Activated CD8-positive, alpha-beta memory T cell treated with anti-CD3 and anti-CD28 coated beads, Interleukin-2, amount 50 U/mL, for 24 hours (primary cell): ENCODE results near the gene INCENP.
"Not testable (repeated sequence)": the region's sequence is repeated elsewhere in the genome, so short reads cannot be mapped to it uniquely, and the experiment has no call there.

Experiments
- DNase-seq: peaks from one replicate; pipeline ENCODE4 v3.0.0-alpha.2; 2020; ENCODE audit errors: extremely low read depth

INCENP gene

DNA sequence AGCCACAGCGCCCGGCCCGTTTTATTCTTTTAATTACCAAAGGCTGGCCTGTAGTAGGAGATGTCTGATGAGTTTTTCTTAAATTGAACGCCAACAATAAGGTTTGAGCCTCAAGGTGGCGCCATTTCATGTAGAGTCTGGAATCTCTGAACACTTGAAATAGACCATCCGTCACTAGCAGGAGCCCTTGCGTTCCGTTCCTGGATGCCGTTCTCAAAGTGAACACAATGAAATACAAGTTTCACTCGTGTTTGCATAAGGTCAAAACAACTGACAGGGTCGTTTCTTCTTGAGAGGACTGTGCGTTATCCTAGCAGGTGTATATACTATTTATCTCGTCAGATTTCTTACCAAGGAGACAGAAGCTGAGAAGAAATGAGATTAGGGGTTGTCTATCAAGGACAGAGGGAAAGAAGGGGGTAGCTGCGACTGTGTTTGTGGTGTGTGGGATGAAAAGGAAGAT lies 47.5 kb downstream of the INCENP start:
- peak; percentile 44 for DNase-seq

DNA sequence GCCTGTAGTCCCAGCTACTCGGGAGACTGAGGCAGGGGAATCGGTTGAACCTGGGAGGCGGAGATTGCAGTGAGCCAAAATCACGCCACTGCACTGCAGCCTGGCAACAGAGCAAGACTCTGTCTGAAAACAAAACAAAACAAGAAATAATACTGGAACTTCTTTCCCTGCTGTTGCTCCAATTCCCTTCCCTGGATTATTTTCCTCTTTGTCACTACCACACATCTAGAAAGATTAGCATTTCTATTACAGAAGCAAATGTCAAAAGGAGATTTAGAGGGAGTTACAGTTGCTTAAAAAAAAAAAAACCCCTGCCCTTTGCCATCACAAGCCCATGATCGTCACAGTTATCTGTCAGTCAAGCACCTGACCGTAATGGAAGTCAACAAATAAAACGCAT lies 48.5 kb downstream of the INCENP start:
- no peak for DNase-seq

DNA sequence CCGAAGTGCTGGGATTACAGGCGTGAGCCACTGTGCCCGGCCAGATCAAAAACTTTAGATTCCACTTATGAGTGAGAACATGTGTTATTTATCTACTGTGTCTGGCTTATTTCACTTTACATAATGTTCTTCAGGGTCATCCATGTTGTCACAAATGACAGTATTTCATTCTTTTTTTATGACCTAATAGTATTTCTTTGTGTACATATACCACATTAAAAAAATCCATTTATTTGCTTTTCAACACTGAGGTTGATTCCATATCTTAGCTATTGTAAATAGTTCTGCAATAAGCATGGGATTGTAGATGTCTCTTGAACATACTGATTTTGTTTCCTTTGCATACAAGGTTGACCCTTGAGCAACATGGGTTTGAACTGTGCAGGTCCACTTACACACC lies 53.0 kb downstream of the INCENP start:
- DNase-seq: no peak

DNA sequence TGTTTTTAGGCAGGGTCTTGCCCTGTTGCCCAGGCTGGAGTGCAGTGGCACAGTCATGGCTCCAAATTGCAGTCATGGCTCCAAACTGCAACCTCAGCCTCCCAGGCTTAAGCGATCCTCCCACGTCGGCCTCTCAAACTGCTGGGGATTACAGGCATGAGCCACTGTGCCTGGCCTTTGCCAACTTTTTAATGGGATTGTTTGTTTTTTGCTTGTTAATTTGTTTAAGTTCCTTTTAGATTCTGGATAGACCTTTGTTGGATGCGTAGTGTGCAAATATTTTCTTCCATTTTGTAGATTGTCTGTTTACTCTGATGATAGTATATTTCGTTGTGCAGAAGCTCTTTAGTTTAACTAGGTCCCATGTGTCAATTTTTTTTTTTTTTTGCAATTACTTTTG lies 56.2 kb downstream of the INCENP start:
- no peak for DNase-seq

DNA sequence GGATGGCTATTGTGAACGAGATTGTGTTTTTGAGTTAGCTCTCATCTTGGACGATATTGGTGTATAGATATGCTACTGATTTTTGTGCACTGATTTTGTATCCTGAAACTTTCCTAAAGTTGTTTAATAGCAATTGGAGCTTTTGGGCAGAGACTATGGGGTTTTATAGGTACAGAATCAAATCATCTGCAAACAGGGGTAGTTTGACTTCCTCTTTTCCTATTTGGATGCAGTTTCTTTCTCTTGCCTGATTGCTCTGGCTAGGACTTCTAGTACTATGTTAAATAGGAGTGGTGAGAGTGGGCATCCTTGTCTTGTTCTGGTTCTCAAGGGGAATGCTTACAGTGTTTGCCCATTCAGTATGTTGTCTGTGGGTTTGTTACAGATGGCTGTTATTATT lies 57.3 kb downstream of the INCENP start:
- DNase-seq: no peak

DNA sequence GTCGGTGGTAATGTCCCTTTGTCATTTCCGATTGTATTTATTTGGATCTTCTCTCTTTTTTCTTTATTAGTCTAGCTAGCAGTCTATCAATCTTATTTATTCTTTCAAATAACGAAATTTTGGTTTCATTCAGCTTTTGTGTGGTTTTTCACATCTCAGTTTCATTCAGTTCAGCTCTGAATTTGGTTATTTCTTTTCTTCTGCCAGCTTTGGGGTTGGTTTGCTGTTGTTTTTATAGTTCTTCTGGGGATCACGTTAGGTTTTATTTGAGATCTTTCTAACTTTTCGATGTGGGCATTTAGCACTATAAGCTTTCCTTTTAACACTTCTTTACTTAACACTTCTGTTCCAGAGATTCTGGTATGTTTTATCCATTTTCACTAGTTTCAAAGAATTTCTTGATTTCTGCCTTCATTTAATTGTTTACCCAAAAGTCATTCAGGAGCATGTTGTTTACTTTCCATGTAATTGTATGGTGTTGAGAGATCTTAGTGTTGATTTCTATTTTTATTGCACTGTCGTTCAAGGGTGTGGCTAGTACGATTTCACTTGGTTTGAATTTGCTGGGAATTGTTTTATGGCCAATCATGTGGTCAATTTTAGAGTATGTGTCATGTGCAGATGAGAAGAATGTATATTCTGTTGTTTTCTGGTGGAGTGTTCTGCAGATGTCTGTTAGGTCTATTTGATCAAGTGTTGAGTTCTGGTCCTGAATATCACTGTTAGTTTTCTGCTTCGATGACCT lies 58.5 kb downstream of the INCENP start:
- no peak for DNase-seq

DNA sequence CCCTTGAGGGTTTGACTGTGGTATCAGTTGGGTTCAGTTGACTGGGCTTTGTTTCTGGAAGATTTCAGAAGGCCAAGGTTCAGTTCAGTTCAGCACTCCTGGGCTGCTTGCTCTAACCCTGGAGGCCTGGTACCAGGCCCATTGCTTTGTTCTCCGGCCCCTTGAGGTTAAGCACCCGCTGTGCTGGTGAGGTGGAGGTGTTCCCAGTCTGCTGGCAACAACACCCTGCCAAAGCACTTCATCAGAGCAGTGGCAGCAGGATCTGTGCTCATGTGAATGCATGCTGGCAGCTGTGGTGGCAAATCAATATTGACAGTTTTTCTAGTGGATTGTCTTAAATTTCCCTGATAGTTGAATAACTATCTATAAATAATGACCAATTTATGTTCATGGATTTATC lies 62.4 kb downstream of the INCENP start:
- no peak for DNase-seq

DNA sequence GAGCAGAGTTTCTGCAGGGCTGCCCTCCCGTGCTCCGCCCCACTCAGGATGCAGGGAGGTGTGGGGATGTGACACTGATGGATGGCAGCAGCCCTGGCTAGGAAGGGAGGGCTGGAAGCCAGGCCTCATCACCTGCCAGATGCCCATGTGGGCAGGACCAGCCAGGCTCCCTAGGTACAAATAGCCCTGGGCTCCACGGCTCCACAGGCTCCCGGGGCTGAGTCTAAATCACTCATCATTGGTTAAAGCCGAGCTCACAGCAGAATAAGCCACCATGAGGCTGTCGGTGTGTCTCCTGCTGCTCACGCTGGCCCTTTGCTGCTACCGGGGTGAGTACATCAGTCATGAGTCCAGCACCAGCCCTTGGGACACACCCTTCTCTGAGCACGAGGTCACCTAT lies 66.2 kb downstream of the INCENP start, which contains the start of gene SCGB1D1:
SCGB1D1 (plus strand) TSS at position 206 of the 400 bp plus-strand sequence; CDS start at position 275, 69 bp downstream.
- DNase-seq: no peak

DNA sequence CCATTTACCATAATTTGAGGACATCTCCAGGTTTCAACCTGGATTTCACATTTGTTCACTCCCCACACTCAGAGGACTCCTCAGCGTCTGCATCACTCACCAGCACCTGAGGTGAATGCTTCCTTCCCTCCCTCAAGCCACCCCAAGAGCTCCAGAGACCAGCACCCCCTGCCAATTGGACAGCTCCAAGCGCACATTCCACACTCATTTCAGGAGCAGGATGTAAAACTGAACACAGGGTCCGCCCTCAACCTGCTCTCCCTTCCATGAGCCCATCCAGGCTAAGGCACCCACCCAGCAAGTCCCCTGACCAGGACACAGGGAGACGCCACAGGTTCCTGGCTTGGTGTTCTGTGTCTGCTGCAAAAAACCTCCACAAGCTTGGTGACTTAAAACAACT lies 70.1 kb downstream of the INCENP start:
- DNase-seq: no peak

DNA sequence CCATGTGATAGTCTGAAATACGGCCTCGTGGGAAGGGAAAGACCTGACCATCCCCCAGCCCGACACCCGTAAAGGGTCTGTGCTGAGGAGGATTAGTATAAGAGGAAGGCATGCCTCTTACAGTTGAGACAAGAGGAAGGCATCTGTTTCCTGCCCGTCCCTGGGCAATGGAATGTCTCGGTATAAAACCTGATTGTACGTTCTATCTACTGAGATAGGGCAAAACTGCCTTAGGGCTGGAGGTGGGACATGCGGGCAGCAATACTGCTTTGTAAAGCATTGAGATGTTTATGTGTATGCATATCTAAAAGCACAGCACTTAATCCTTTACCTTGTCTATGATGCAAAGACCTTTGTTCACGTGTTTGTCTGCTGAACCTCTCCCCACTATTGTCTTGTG lies 71.2 kb downstream of the INCENP start:
- not testable (repeated sequence) for DNase-seq

DNA sequence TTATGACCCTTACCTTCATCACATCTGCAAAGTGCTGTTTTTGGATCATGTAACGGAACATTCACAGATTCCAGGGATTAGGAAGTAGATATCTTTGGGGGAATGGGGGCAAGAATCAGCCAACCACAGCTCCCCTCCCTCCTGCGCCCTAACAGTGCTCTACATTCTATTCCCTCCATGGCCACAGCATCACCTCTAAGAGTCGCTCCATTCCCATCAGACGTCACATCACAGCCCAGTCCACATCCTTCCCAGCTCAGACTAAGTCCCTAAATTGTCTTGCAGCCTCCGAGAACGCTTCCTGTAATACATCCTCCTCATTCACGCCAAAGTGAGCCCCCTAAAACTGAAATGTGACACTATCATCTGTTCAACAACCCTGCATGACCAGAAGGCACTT lies 72.1 kb downstream of the INCENP start:
- DNase-seq: no peak

DNA sequence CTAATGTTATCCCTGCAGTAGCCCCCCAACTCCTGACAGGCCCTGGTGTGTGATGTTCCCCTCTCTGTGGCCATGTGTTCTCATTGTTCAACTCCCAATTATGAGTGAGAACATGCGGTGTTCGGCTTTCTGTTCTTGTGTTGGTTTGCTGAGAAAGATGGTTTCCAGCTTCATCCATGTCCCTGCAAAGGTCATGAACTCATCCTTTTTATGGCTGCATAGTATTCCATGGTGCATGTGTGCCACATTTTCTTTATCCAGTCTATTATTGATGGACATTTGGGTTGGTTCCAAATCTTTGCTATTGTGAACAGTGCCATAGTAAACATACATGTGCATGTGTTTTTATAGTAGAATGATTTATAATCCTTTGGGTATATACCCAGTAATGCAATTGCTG lies 73.6 kb downstream of the INCENP start:
- not testable (repeated sequence) for DNase-seq

DNA sequence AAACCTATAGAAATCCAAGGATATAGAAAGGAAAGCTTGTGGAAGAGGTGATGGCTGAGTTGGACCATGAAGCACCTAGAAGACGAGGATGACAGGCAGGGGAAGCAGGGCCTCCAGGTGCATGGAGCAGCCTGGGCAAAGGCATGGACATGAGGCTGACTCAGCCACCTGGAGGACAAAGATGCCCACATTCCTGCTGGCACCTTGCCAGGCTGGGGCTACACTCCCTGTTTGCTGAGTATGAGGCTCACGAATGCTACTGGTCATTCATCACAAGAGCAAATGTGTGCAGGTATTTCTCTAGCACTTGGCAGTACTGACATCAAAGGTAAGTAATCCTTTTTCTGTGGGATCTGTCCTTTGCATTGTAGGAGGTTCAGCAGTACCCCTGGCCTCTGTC lies 77.6 kb downstream of the INCENP start:
- DNase-seq: no peak
